ENCODE results near the gene CD33.

Gene CD33

GRCh38 chr19:51188227-51188559, 36.7 kb upstream of the CD33 start:
- Histone ChIP-seq H3K4me3 (ENCODE audit: low read depth in 1 of 2, low read length in 2 of 2) (no peak overlapping the region), H3K27me3 (ENCODE audit: insufficient read depth, low read length, poor library complexity) (no peaks in the 10 kb centered on the region), H4K20me1 (ENCODE audit: insufficient read depth, low read length) (no peaks in the 10 kb centered on the region), H3K4me1 (ENCODE audit: insufficient read depth, low read length) (no peaks in the 10 kb centered on the region), H3K9ac (ENCODE audit: low read depth, low read length) (no peak overlapping the region), H2AFZ (ENCODE audit: low read depth, low read length) (no peak overlapping the region), H3K79me2 (ENCODE audit: insufficient read depth, low read length) (no peaks in the 10 kb centered on the region), H3K4me2 (ENCODE audit: insufficient read depth, low read length) (no peak overlapping the region), H3K27ac (ENCODE audit: low read length) (no peak overlapping the region), H3K9me3 (ENCODE audit: insufficient read depth, low read length, severe bottlenecking) (no peaks in the 10 kb centered on the region), H3K36me3 (ENCODE audit: insufficient read depth, low read length) (no peaks in the 10 kb centered on the region)
- TF ChIP-seq, protein P1, sequence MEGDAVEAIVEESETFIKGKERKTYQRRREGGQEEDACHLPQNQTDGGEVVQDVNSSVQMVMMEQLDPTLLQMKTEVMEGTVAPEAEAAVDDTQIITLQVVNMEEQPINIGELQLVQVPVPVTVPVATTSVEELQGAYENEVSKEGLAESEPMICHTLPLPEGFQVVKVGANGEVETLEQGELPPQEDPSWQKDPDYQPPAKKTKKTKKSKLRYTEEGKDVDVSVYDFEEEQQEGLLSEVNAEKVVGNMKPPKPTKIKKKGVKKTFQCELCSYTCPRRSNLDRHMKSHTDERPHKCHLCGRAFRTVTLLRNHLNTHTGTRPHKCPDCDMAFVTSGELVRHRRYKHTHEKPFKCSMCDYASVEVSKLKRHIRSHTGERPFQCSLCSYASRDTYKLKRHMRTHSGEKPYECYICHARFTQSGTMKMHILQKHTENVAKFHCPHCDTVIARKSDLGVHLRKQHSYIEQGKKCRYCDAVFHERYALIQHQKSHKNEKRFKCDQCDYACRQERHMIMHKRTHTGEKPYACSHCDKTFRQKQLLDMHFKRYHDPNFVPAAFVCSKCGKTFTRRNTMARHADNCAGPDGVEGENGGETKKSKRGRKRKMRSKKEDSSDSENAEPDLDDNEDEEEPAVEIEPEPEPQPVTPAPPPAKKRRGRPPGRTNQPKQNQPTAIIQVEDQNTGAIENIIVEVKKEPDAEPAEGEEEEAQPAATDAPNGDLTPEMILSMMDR (IDR thresholded peaks at IDR 0.05; ENCODE audit: borderline replicate concordance, extremely low read depth, low read length, poor library complexity, severe bottlenecking): no peak
- TF ChIP-seq EZH2 (IDR thresholded peaks at IDR 0.05; ENCODE audit: borderline replicate concordance, low read depth, low read length, severe bottlenecking): no peak
- ATAC-seq (ENCODE audit: insufficient read depth, low read depth): no peak
- DNase-seq: no peak

GRCh38 chr19:51192689-51193088, 32.2 kb upstream of the CD33 start:
- H3K27me3 ChIP-seq (ENCODE audit: insufficient read depth, low read length, poor library complexity): no peaks in the 10 kb centered on the region
- TF ChIP-seq, protein P1 (IDR thresholded peaks at IDR 0.05; ENCODE audit: borderline replicate concordance, extremely low read depth, low read length, poor library complexity, severe bottlenecking): no peak
- TF ChIP-seq EZH2 (IDR thresholded peaks at IDR 0.05; ENCODE audit: borderline replicate concordance, low read depth, low read length, severe bottlenecking): no peak
- no peaks in the 10 kb centered on the region for H3K4me1 ChIP-seq (ENCODE audit: insufficient read depth, low read length)
- no peaks in the 10 kb centered on the region for H4K20me1 ChIP-seq (ENCODE audit: insufficient read depth, low read length)
- no peaks in the 10 kb centered on the region for H3K79me2 ChIP-seq (ENCODE audit: insufficient read depth, low read length)
- no peaks in the 10 kb centered on the region for H3K9me3 ChIP-seq (ENCODE audit: insufficient read depth, low read length, severe bottlenecking)
- DNase-seq: no peak
- no peaks in the 10 kb centered on the region for H3K36me3 ChIP-seq (ENCODE audit: insufficient read depth, low read length)
- no peak for ATAC-seq (ENCODE audit: insufficient read depth, low read depth)
- no peak overlapping the region for H3K4me2 ChIP-seq (ENCODE audit: insufficient read depth, low read length)
- no peak overlapping the region for H3K4me3 ChIP-seq (ENCODE audit: low read depth in 1 of 2, low read length in 2 of 2)
- no peak overlapping the region for H3K9ac ChIP-seq (ENCODE audit: low read depth, low read length)
- no peak overlapping the region for H3K27ac ChIP-seq (ENCODE audit: low read length)
- H2AFZ ChIP-seq (ENCODE audit: low read depth, low read length): no peak overlapping the region

GRCh38 chr19:51194527-51195315, 30.2 kb upstream of the CD33 start:
- no peaks in the 10 kb centered on the region for H3K4me1 ChIP-seq (ENCODE audit: insufficient read depth, low read length)
- H3K27me3 ChIP-seq (ENCODE audit: insufficient read depth, low read length, poor library complexity): no peaks in the 10 kb centered on the region
- DNase-seq: no peak
- no peak overlapping the region for H3K27ac ChIP-seq (ENCODE audit: low read length)
- no peaks in the 10 kb centered on the region for H3K79me2 ChIP-seq (ENCODE audit: insufficient read depth, low read length)
- no peaks in the 10 kb centered on the region for H3K36me3 ChIP-seq (ENCODE audit: insufficient read depth, low read length)
- no peaks in the 10 kb centered on the region for H4K20me1 ChIP-seq (ENCODE audit: insufficient read depth, low read length)
- TF ChIP-seq, protein P1 (IDR thresholded peaks at IDR 0.05; ENCODE audit: borderline replicate concordance, extremely low read depth, low read length, poor library complexity, severe bottlenecking): no peak
- TF ChIP-seq EZH2 (IDR thresholded peaks at IDR 0.05; ENCODE audit: borderline replicate concordance, low read depth, low read length, severe bottlenecking): no peak
- no peak for ATAC-seq (ENCODE audit: insufficient read depth, low read depth)
- H2AFZ ChIP-seq (ENCODE audit: low read depth, low read length): no peak overlapping the region
- H3K9ac ChIP-seq (ENCODE audit: low read depth, low read length): no peak overlapping the region
- no peaks in the 10 kb centered on the region for H3K9me3 ChIP-seq (ENCODE audit: insufficient read depth, low read length, severe bottlenecking)
- no peak overlapping the region for H3K4me3 ChIP-seq (ENCODE audit: low read depth in 1 of 2, low read length in 2 of 2)
- no peak overlapping the region for H3K4me2 ChIP-seq (ENCODE audit: insufficient read depth, low read length)
